Tibial nerve (tissue), 4 donors: ENCODE results near the gene HNRNPF.

ENCODE experiments used
- EP300 ChIP-seq, 2 donors: sonication (generic); formaldehyde crosslinking; IDR thresholded peaks; one replicate each; pipeline ENCODE4 v1.6.1; 2017; ENCODE audit warnings: antibody characterized with exemption in 2 of 2, mild to moderate bottlenecking in 1 of 2
- POLR2A ChIP-seq, 2 donors: fragments of 450-650 bp; IDR thresholded peaks; one replicate each; pipeline ENCODE4 v1.6.1; 2017; ENCODE audit warnings: antibody characterized with exemption in 2 of 2, mild to moderate bottlenecking in 2 of 2, moderate library complexity in 2 of 2
- TF ChIP-seq, protein P1 (sequence below), 5 experiments: fragments of 200-600 bp in 3 of 5; fragments of 450-650 bp in 2 of 5; sonication (generic) in 3 of 5; IDR thresholded peaks; one replicate each; pipeline ENCODE4 v1.5.1; 2016 to 2019; ENCODE audit warnings: antibody characterized with exemption in 5 of 5, mild to moderate bottlenecking in 3 of 5, moderate library complexity in 2 of 5

DNA sequence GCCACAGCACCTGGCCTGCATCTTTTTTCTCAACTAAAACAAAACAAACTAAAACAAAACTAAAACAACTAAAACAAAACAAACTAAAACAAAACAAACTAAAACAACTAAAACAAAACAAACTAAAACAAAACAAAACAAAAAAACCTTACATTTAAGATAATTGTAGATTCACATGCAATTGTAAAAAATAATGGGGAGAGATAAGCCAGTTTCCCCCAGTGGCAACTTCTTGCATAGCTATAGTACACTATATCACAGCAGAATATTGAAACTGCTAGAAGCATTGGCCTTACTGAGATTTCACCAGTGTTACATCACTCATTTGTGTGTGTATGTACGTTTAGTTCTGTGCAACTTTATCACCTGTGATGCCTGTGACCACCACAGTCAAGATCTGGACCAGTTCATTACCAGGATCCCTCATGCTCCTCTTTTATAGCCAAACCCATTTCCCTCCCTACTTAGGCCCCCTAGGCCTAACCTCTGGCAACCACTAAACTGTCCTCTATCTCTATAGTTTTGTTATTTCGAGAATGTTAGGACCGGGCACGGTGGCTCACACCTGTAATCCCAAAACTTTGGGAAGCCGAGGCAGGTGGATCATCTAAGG, 28.3 kb downstream of the HNRNPF start:
- TF ChIP-seq, protein P1, sequence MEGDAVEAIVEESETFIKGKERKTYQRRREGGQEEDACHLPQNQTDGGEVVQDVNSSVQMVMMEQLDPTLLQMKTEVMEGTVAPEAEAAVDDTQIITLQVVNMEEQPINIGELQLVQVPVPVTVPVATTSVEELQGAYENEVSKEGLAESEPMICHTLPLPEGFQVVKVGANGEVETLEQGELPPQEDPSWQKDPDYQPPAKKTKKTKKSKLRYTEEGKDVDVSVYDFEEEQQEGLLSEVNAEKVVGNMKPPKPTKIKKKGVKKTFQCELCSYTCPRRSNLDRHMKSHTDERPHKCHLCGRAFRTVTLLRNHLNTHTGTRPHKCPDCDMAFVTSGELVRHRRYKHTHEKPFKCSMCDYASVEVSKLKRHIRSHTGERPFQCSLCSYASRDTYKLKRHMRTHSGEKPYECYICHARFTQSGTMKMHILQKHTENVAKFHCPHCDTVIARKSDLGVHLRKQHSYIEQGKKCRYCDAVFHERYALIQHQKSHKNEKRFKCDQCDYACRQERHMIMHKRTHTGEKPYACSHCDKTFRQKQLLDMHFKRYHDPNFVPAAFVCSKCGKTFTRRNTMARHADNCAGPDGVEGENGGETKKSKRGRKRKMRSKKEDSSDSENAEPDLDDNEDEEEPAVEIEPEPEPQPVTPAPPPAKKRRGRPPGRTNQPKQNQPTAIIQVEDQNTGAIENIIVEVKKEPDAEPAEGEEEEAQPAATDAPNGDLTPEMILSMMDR (IDR thresholded peaks at IDR 0.05) = no peak
- TF ChIP-seq POLR2A (IDR thresholded peaks at IDR 0.05) = no peak
- no peak for TF ChIP-seq EP300 (IDR thresholded peaks at IDR 0.05)
